HG02885 (cell line): ENCODE results near the gene TIMM50.
"Not testable (repeated sequence)": the region's sequence is repeated elsewhere in the genome, so short reads cannot be mapped to it uniquely, and the experiment has no call there.

ENCODE experiments used
- ATAC-seq: cut with Tn5 transposase; IDR thresholded peaks from one replicate; pipeline ENCODE4 v1.9.1; 2021; ENCODE audit warnings: mild to moderate bottlenecking; ENCODE audit not compliant: unreplicated experiment, poor library complexity

Gene TIMM50

GRCh38 chr19:39480337-39481228 lies at the start of gene TIMM50:
TIMM50 (plus strand) TSS chr19:39480838; CDS start chr19:39480854, 16 bp downstream.
- peak; percentile 93 for ATAC-seq

GRCh38 chr19:39432677-39433025 lies 48.0 kb upstream of the TIMM50 start:
- no peak for ATAC-seq

- no peak for ATAC-seq
Measured at GRCh38 chr19:39433480-39434079, 47.1 kb upstream of the TIMM50 start.

- no peak for ATAC-seq
Measured at GRCh38 chr19:39434123-39435076, 46.2 kb upstream of the TIMM50 start.

- ATAC-seq, result peak; percentile 88
Measured at GRCh38 chr19:39435499-39436349, 44.9 kb upstream of the TIMM50 start, which contains the start of gene RPS16. RPS16 (minus strand) TSS chr19:39435949; CDS start chr19:39435895, 54 bp downstream.

GRCh38 chr19:39436350-39436716 lies 44.3 kb upstream of the TIMM50 start:
- ATAC-seq, result no peak

- ATAC-seq, result no peak
Measured at GRCh38 chr19:39438270-39438934, 42.2 kb upstream of the TIMM50 start.

GRCh38 chr19:39444598-39445195 lies 35.9 kb upstream of the TIMM50 start:
- ATAC-seq, result no peak

GRCh38 chr19:39445196-39446111 lies 35.2 kb upstream of the TIMM50 start, which contains the start of gene SUPT5H:
SUPT5H (plus strand) TSS chr19:39445582; CDS start chr19:39445891, 309 bp downstream.
- peak; percentile 88 for ATAC-seq

GRCh38 chr19:39446365-39447084 lies 34.1 kb upstream of the TIMM50 start:
- ATAC-seq, result no peak

GRCh38 chr19:39448271-39448670 lies 32.4 kb upstream of the TIMM50 start:
- ATAC-seq, result no peak

GRCh38 chr19:39449116-39449797 lies 31.4 kb upstream of the TIMM50 start:
- ATAC-seq, result no peak

- not testable (repeated sequence) for ATAC-seq
Measured at GRCh38 chr19:39451257-39451656, 29.4 kb upstream of the TIMM50 start.

- ATAC-seq, result no peak
Measured at GRCh38 chr19:39463403-39463802, 17.2 kb upstream of the TIMM50 start.

- no peak for ATAC-seq
Measured at GRCh38 chr19:39465956-39466747, 14.5 kb upstream of the TIMM50 start.

GRCh38 chr19:39467941-39468340 lies 12.7 kb upstream of the TIMM50 start:
- no peak for ATAC-seq
